Epithelial cell of proximal tubule (primary cell): ENCODE results near the gene SLC6A19. TPM values are rescaled to one million over a fixed set of nuclear protein-coding genes. Genes with fewer than 3 reads are reported as not detected.

ENCODE experiments used
- DNase-seq: peaks from one replicate; pipeline ENCODE4 v3.0.0-alpha.2; 2011; ENCODE audit warnings: low read depth
- H3K4me3 ChIP-seq: 2 replicates; pipeline ENCODE4 v1.5.1; 2011; ENCODE audit warnings: low read depth, mild to moderate bottlenecking, low read length
- CTCF ChIP-seq: conservative IDR thresholded peaks from 2 replicates; pipeline ENCODE4 v1.5.1; 2012; ENCODE audit warnings: low read depth, mild to moderate bottlenecking, low read length
- total RNA-seq: library from RNA; depleted of rRNA; stranded (reverse); fragments of >200 nt; gene quantifications from 2 replicates; pipeline ENCODE4 v1.2.3, GENCODE V29; 2015

Gene SLC6A19
- total RNA-seq, 1 donor from 2014 or later = not detected

GRCh38 chr5:1172670-1173404 lies 28.6 kb upstream of the SLC6A19 start:
- DNase-seq = no peak
- TF ChIP-seq CTCF = no peak
- no peak overlapping the region for H3K4me3 ChIP-seq

- no peak for DNase-seq
- no peak overlapping the region for H3K4me3 ChIP-seq
- no peak for TF ChIP-seq CTCF
Observed at GRCh38 chr5:1173485-1174070, 27.8 kb upstream of the SLC6A19 start.

GRCh38 chr5:1174122-1174936 lies 27.1 kb upstream of the SLC6A19 start:
- no peak overlapping the region for H3K4me3 ChIP-seq
- DNase-seq = no peak
- peak; percentile 84 for TF ChIP-seq CTCF

DNA sequence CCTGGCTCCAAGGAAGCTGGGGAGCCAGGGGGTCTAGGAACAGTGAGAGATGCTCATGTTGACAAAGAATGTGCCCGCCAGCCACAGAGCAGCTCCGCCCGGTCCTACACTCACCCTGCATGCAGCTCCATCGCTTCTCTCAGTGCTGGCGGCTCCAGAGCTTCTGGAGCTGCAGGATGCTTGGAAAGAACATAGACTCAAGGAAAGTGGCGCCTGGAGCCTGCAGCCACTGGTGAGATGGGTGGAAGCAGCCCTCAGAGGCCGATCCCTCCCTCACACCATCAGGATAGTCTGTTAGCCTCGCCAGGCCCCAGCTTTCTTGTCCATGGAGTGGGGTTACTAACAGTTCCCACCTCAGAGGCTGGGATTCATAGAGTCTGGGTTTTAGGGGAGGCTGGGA lies 26.4 kb upstream of the SLC6A19 start:
- TF ChIP-seq CTCF = no peak
- DNase-seq = no peak
- no peak overlapping the region for H3K4me3 ChIP-seq

GRCh38 chr5:1175801-1176472 lies 25.5 kb upstream of the SLC6A19 start:
- H3K4me3 ChIP-seq = no peak overlapping the region
- DNase-seq = no peak
- TF ChIP-seq CTCF = no peak

DNA sequence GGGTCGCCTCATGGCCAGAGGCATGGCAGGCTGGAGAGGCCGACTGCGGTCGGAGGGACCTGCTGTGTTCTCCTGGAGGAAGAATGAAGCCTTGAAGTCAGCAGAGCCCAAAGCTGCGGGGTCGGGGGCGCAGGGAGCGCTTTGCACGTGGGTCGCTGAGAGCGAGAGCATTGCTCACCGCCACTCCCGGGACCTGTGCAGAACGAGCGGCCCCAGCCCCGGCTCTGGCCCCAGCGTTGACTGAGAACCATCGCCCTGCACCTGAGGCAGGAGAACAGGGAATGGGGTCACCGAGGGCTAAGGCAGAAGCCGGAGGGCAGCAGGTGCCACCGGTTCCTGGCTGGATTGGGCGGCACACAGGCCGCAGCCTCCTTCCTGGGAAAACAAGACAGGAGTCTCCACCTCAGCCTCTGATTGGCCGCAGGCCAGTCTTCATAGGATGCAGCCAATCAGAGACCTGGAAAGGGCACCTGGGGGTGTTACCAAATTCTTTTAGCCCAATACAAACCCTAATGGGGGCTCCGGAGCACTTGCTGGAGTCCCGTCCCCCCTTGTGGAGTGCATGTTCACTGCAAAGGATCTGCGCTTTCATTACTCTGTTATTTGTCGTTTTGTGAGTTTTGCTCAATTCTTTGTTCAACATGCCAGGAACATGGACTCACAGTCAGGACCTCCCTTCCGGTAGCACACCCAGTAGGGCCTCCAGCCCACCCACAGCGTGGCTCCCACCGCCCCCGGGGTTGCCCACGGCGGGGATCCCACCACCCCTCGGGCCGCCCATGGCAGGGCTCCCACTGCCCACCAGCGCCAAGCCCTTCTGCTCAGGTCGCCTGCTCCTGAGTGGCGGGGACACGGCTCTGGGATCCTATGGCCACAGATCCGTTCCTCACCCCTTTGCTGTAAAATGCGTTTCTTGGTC lies 24.7 kb upstream of the SLC6A19 start:
- TF ChIP-seq CTCF = no peak
- DNase-seq = no peak
- no peak overlapping the region for H3K4me3 ChIP-seq
